GM12878 (cell line): Measurements from ENCODE around the gene IGFLR1. TPM values are rescaled to one million over a fixed set of nuclear protein-coding genes. Genes with fewer than 3 reads are reported as not detected.

ENCODE experiments used
- ATF7 ChIP-seq: fragments of 450-650 bp; IDR thresholded peaks from 2 replicates; pipeline ENCODE4 v1.6.1; 2016; ENCODE audit warnings: low read depth, mild to moderate bottlenecking
- BCL11A ChIP-seq: IDR thresholded peaks from 2 replicates; pipeline ENCODE4 v1.6.1; 2011; ENCODE audit warnings: low read depth, low read length
- BCL3 ChIP-seq: IDR thresholded peaks from 2 replicates; pipeline ENCODE4 v1.6.1; 2011; ENCODE audit warnings: borderline replicate concordance, low read depth, mild to moderate bottlenecking, moderate library complexity, low read length; ENCODE audit not compliant: insufficient read depth, poor library complexity, severe bottlenecking
- CBFB ChIP-seq: IDR thresholded peaks from 2 replicates; pipeline ENCODE4 v1.6.1; 2016; ENCODE audit warnings: antibody characterized with exemption, low read depth
- CREM ChIP-seq: IDR thresholded peaks from 2 replicates; pipeline ENCODE4 v1.6.1; 2014; ENCODE audit warnings: antibody characterized with exemption, low read depth
- EED ChIP-seq: sonication (generic); IDR thresholded peaks from 2 replicates; pipeline ENCODE4 v1.6.1; 2016; ENCODE audit warnings: antibody characterized with exemption, low read depth
- HDAC2 ChIP-seq: fragments of 200-600 bp; sonication (generic); IDR thresholded peaks from 2 replicates; pipeline ENCODE4 v1.6.1; 2017
- IRF3 ChIP-seq: fragments of 450-650 bp; IDR thresholded peaks from 2 replicates; pipeline ENCODE4 v1.6.1; 2014; ENCODE audit warnings: mild to moderate bottlenecking
- MXI1 ChIP-seq: fragments of 150-350 bp; IDR thresholded peaks from 2 replicates; pipeline ENCODE4 v1.6.1; 2011; ENCODE audit warnings: low read depth, mild to moderate bottlenecking, inconsistent platforms, low read length, improper control_type of control experiment
- PKNOX1 ChIP-seq: fragments of 450-650 bp; IDR thresholded peaks from 2 replicates; pipeline ENCODE4 v1.6.1; 2016; ENCODE audit warnings: mild to moderate bottlenecking
- PML ChIP-seq: IDR thresholded peaks from 2 replicates; pipeline ENCODE4 v1.6.1; 2012; ENCODE audit warnings: low read length, inconsistent platforms
- SIN3A ChIP-seq: IDR thresholded peaks from 2 replicates; pipeline ENCODE4 v1.6.1; 2012; ENCODE audit warnings: low read depth, low read length, improper control_type of control experiment
- SKIL ChIP-seq: fragments of 450-650 bp; IDR thresholded peaks from 2 replicates; pipeline ENCODE4 v1.6.1; 2017; ENCODE audit warnings: mild to moderate bottlenecking, low read depth, inconsistent platforms; ENCODE audit not compliant: poor library complexity, severe bottlenecking
- SPI1 ChIP-seq: IDR thresholded peaks from 2 replicates; pipeline ENCODE4 v1.6.1; 2011; ENCODE audit warnings: low read depth, mild to moderate bottlenecking, low read length, moderate library complexity, borderline replicate concordance; ENCODE audit not compliant: insufficient read depth
- SREBF2 ChIP-seq: IDR thresholded peaks from 2 replicates; pipeline ENCODE4 v1.6.1; 2012; ENCODE audit warnings: mild to moderate bottlenecking, low read length
- TAF1 ChIP-seq: IDR thresholded peaks from 2 replicates; pipeline ENCODE4 v1.6.1; 2011; ENCODE audit warnings: mild to moderate bottlenecking, low read depth, low read length, borderline replicate concordance
- ZBTB33 ChIP-seq: fragments of 450-650 bp; IDR thresholded peaks from 2 replicates; pipeline ENCODE4 v1.6.1; 2017; ENCODE audit warnings: mild to moderate bottlenecking
- ZNF592 ChIP-seq: fragments of 450-650 bp; IDR thresholded peaks from 2 replicates; pipeline ENCODE4 v1.6.1; 2017; ENCODE audit warnings: mild to moderate bottlenecking, moderate library complexity
- polyA plus RNA-seq, 11 experiments: library from polyadenylated mRNA; depleted of rRNA in 4 of 11; unstranded in 6 of 11; stranded (reverse) in 5 of 11; fragments of >200 nt; fragmentation: Nextera tagmentation in 4 of 11; fragmentation: Illumina TruSeq in 1 of 11; extraction: Ambion mirVana in 4 of 11; extraction: Trizol in 1 of 11; gene quantifications; 1 replicate in 1 of 11; 2 replicates in 10 of 11; pipeline versions ENCODE4 v1.2.1 to v1.2.3, GENCODE V29; 2011 to 2016; ENCODE audit warnings: inconsistent platforms in 2 of 11, missing spikeins in 2 of 11, low read depth in 1 of 11
- total RNA-seq, 4 experiments: library from RNA; depleted of rRNA in 3 of 4; stranded (reverse); fragments of >200 nt in 3 of 4; fragmentation: Illumina TruSeq in 1 of 4; extraction: Trizol in 1 of 4; gene quantifications; 2 replicates each; pipeline versions ENCODE4 v1.2.1 to v1.2.3, GENCODE V29; 2013 to 2021

Gene IGFLR1
- total and polyA plus RNA-seq, 10 of the 15 experiments (the other 5 are each of a cell fraction or from before 2014, with no cell fraction given): 2.5 to 39.9 (median 24.8) TPM

GRCh38 chr19:35745328-35746086 is 3.3 kb upstream of the IGFLR1 start, which contains the start of the genes PSENEN and U2AF1L4 (continued):
- TF ChIP-seq BCL3 (no peak), EED (no peak), HDAC2 (no peak), BCL11A (no peak), IRF3 (no peak), SKIL (no peak), ZBTB33 (no peak), CREM (peak; percentile 97), CBFB (no peak), SREBF2 (no peak), ZNF592 (no peak), PKNOX1 (0 out of 2 replicates have a peak, but pooled peaks have one; percentile 2), TAF1 (peak; percentile 60; the same call in 1 of the 2 replicates), SIN3A (peak; percentile 95), PML (no peak), SPI1 (peak; percentile 66), ATF7 (peak; percentile 88), MXI1 (peak; percentile 57)
